ENCODE data around the gene LRRK1. TPM values are rescaled to one million over a fixed set of nuclear protein-coding genes. Genes with fewer than 3 reads are reported as not detected.

LRRK1 gene
- total RNA-seq, 4 donors from 2014 or later = 14.1 to 31.5 (median 16.8) TPM

GRCh38 chr15:100908466-100908865 is 10.7 kb upstream of the LRRK1 start:
- no peak for DNase-seq (ENCODE audit: low spot score in 2 of 2)
- Histone ChIP-seq H3K36me3 (peaks cover 0 to 24% (median 0%) of the 10 kb centered on the region in 3 donors), H3K4me3 (no peak overlapping the region), H3K9me3 (no peaks in the 10 kb centered on the region), H3K4me1 (peaks cover 0 to under 1% (median 0%) of the 10 kb centered on the region in 4 donors), H3K27me3 (no peaks in the 10 kb centered on the region), H3K27ac (no peak overlapping the region)
- no peak for TF ChIP-seq POLR2A (IDR thresholded peaks at IDR 0.05)
- TF ChIP-seq CTCF (IDR thresholded peaks at IDR 0.05) = no peak
- TF ChIP-seq EP300 (IDR thresholded peaks at IDR 0.05) = no peak
- WGBS, 2 donors = 75 to 88% methylated on average over 6 of the region's 6 CpGs

GRCh38 chr15:100909565-100909964 is 9.6 kb upstream of the LRRK1 start:
- Histone ChIP-seq H3K9me3 (no peaks in the 10 kb centered on the region), H3K4me1 (peaks cover 0 to under 1% (median 0%) of the 10 kb centered on the region in 4 donors), H3K27ac (no peak overlapping the region), H3K4me3 (no peak overlapping the region), H3K36me3 (peaks cover 0 to 28% (median 0%) of the 10 kb centered on the region in 3 donors), H3K27me3 (no peaks in the 10 kb centered on the region)
- whole genome bisulfite sequencing, 2 donors = 69 to 80% methylated on average over 4 of the region's 4 CpGs
- no peak for TF ChIP-seq EP300 (IDR thresholded peaks at IDR 0.05)
- no peak for TF ChIP-seq CTCF (IDR thresholded peaks at IDR 0.05)
- TF ChIP-seq POLR2A (IDR thresholded peaks at IDR 0.05) = no peak
- DNase-seq (ENCODE audit: low spot score in 2 of 2) = no peak

- no peak overlapping the region for H3K4me3 ChIP-seq
- H3K9me3 ChIP-seq = no peaks in the 10 kb centered on the region
- TF ChIP-seq POLR2A (IDR thresholded peaks at IDR 0.05) (no peak), CTCF (IDR thresholded peaks at IDR 0.05) (peak in 2 of 5 experiments; percentile 9 to 13)
- H3K27me3 ChIP-seq = no peaks in the 10 kb centered on the region
- no peak for DNase-seq (ENCODE audit: low spot score in 2 of 2)
- peaks cover 0 to 4% (median 0%) of the 10 kb centered on the region in 4 donors for H3K4me1 ChIP-seq
- H3K36me3 ChIP-seq = peaks cover 0 to 28% (median 0%) of the 10 kb centered on the region in 3 donors
- WGBS, 2 donors = 55 to 64% methylated on average over 9 to 11 of the region's 12 CpGs
- H3K27ac ChIP-seq = no peak overlapping the region
Measured at GRCh38 chr15:100909989-100910955, 8.9 kb upstream of the LRRK1 start.

- Histone ChIP-seq H3K27ac (no peak overlapping the region), H3K4me3 (no peak overlapping the region), H3K4me1 (peaks cover 0 to 4% (median 0%) of the 10 kb centered on the region in 4 donors), H3K9me3 (no peaks in the 10 kb centered on the region), H3K27me3 (no peaks in the 10 kb centered on the region), H3K36me3 (peaks cover 0 to 22% (median 0%) of the 10 kb centered on the region in 3 donors)
- TF ChIP-seq CTCF (IDR thresholded peaks at IDR 0.05) = no peak
- no peak for DNase-seq (ENCODE audit: low spot score in 2 of 2)
- WGBS, 2 donors = 79 to 80% methylated on average over 10 of the region's 10 CpGs
Measured at GRCh38 chr15:100911086-100911485, 8.1 kb upstream of the LRRK1 start.

GRCh38 chr15:100913961-100914360 is 5.2 kb upstream of the LRRK1 start:
- 68 to 75% methylated on average over 4 of the region's 4 CpGs for WGBS, 2 donors
- Histone ChIP-seq H3K36me3 (peaks cover 0 to 16% (median 0%) of the 10 kb centered on the region in 3 donors), H3K4me3 (no peak overlapping the region), H3K27me3 (no peaks in the 10 kb centered on the region), H3K4me1 (peaks cover 0 to 21% (median 5%) of the 10 kb centered on the region in 4 donors), H3K9me3 (no peaks in the 10 kb centered on the region), H3K27ac (no peak overlapping the region)
- TF ChIP-seq EP300 (IDR thresholded peaks at IDR 0.05) (no peak), POLR2A (IDR thresholded peaks at IDR 0.05) (no peak), CTCF (IDR thresholded peaks at IDR 0.05) (no peak)
- DNase-seq (ENCODE audit: low spot score in 2 of 2) = no peak
